NCI-H1417 treated with DMSO at 0.1 percent for 48 hours (cell line): ENCODE measurements around the gene C7.
A peak's percentile ranks its signal among the peaks of the same experiment; 100 is the strongest.
"Not testable (repeated sequence)": the region's sequence is repeated elsewhere in the genome, so short reads cannot be mapped to it uniquely, and the experiment has no call there.

Experiments
- DNase-seq: peaks from one replicate; lab custom pipeline; 2025; lab: John Stamatoyannopoulos, UW

The C7 gene

DNA sequence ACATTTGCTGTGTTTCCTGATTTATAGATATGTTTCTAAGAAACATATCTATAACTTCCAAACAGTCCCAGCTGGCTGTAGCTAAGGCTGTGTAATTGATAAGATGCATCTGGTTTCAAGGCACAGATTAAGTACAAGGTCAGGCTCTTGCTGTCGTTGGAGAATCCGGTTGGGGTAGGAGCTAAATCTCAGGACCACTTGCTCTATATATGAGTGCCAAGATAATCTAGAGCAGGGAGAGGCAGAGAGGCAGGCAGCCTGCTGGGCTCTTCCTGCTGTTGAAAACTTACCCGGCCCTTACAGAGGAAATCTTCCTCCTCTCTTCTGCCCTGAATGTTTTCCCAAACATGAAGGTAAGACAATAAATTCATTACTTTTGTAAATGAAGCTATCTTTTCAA lies at the start of gene C7:
Gene C7, plus strand, starts transcription at position 234 of the 400 bp plus-strand sequence. Its CDS starts 114 bp downstream, at position 348.
- no peak for DNase-seq

DNA sequence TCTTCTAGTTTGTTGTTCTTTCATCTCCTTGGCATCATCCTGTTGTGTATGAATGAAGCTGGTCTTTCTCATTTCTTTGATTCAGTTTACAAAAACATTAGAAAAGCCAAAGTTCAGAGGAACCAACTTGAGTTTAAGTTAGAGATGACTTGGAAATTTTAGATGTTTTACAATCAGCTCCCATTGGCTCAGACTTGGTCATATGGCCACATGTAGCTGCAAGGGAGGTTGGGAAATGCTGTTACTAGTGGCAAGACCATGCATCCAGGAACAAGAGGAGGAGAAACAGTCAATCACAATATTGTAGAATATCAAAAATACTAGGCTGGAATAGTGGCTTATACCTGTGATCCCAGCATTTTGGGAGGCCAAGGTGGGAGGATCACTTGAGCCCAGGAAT lies 48.6 kb upstream of the C7 start:
- DNase-seq = no peak

DNA sequence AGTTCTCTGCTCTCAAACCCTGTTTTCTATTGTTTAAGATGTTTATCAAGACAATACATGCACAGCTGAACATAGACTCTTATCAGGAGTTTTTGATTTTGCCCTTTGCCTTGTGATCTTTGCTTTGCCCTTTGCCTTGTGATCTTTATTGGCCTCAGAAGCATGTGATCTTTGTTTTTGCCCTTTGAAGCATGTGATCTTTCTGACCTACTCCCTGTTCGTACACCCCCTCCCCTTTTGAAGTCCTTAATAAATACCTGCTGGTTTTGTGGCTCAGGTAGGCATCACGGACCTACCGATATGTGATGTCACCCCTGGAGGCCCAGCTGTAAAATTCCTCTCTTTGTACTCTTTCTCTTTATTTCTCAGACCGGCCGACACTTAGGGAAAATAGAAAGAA lies 44.3 kb upstream of the C7 start:
- DNase-seq = not testable (repeated sequence)

DNA sequence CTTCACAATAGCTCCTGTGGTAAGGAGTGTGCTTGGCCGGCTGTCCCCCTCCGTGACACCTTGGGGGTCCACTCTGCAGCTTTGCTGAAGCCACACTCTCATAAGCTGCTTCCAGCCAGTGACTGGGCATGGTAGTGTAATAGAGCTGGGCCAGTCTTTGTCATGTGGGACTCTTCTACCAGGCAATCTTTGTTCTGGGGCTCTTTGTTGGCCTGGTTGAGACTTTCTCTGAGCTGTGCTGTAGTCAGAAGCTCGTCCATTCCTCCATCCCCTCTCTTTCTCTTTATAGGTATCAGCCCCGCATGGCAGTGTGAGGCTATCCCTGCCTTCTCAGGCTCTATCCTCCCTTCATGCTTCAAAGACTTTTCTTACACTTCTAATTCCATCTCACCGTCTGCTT lies 42.5 kb upstream of the C7 start:
- no peak for DNase-seq

DNA sequence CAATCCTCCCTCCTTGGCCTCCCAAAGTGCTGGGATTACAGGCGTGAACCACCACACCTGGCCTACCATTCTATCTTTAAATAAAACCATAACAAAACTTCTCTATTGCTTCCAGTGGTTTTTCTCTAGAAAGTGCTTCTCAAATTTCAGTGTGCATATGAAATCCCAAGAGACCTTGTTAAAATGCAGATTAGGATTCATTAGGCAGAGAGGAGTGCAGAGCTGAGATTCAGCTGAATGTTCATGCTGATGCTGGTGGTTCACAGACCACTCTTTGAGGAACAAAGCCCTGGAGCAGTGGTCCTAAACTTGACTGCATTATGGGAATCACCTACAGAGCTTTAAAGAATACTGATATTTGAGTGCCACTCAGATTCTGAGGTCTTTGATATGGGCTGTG lies 39.9 kb upstream of the C7 start:
- DNase-seq = no peak

DNA sequence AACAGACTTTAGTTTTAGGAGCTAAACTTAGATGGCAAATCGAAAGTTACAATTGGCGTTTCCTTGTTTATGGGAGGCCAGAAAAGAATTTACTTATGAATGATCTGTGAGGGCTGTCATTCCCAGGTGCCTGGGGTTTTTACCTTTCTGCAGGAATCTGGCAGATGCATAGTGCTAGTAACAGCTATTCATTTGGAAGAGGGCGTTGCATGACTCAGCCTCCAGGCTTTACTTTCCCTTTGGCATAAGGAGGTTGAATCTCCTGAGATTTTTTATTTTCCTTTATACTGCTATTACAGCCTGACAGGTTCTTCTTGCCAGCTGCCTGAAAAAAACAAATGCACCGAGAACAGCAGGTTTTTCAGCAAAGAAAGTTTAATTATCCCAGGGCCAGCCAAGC lies 38.1 kb upstream of the C7 start:
- DNase-seq = no peak

DNA sequence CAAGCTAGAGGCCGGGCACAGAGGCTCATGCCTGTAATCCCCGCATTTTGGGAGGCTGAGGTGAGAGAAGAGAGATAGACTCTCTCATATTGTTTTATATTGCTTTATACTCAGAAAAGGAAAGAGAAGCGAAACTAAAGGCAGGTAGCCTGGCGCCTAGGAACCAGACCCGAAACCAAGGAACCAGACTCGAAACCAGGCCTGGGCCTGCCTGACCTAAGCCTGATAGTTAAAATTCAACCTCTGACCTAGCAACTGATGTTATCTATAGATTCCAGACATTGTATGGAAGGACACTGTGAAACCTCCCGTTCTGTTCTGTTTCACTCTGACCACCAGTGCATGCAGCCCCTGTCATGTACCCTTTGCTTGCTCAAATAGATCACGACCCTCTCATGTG lies 37.0 kb upstream of the C7 start:
- DNase-seq = not testable (repeated sequence)

DNA sequence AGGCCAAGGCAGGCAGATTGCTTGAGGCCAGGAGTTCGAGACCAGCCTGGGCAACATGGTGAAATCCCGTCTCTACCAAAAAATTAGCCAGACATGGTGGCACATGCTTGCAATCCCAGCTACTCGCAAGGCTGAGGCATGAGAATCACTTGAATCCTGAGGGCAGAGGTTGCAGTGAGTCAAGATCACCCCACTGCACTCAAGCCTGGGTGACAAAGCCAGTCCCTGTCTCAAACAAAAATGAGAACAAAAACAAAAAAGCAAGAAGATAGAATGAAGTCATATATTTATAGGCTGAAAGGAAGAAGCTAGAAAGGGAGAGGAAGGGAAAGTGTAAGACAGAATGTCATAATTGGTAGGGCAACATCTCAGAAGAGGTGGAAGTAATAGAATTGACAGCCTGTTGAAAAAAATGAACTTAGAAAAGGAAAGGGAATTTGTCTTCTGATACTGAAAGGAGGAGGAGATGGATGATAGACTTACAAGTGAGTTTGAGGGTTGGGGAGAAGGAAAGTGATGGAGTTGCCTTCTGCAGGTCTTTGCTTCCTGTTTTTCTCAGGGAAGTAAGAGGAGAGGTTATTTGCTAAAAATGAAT lies 35.9 kb upstream of the C7 start:
- no peak for DNase-seq

DNA sequence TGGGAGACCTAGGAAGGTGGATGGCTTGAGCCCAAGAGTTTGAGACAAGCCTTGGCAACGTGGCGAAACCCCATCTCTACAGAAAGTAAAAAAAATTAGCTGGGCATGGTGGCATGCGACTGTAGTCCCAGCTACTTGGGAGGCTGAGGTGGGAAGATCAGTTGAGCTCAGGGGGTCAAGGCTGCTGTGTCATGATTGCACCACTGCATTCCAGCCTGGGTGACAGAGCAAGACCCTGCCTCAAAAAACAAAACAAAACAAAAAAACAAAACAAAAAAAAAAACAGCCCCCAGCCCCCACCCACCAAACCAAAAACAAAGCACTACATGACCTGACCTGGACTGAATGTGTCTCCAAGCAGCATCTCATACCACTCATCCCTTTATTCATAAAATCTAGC lies 33.3 kb upstream of the C7 start:
- DNase-seq = no peak

DNA sequence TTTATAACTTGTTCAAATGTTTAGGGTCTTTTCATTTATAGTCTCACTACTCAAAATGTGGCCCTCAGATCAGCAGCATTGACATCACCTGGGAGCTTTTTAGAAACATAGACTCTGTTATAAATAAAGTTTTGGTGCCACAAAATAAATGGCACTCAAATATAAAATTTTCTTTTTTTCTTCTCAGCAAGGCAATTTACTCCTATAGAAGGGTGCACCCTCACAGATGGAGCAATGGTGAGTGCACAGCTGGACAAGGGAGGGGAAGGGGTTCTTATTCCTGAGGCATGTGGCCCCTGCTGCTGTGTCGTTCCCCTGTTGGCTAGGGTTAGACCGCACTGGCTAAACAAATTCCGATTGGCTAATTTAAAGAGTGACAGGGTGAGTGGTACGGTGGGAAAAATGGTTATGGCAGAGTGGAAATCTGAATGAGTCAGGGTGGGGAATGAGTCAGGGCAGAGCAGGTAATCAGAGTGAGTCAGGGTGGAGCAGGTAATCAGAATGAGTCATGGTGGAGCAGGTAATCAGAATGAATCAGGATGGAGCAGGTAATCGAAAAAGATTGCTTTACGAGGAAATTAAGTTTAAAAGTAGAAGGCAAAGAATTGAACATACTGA lies 31.8 kb upstream of the C7 start:
- DNase-seq = no peak

DNA sequence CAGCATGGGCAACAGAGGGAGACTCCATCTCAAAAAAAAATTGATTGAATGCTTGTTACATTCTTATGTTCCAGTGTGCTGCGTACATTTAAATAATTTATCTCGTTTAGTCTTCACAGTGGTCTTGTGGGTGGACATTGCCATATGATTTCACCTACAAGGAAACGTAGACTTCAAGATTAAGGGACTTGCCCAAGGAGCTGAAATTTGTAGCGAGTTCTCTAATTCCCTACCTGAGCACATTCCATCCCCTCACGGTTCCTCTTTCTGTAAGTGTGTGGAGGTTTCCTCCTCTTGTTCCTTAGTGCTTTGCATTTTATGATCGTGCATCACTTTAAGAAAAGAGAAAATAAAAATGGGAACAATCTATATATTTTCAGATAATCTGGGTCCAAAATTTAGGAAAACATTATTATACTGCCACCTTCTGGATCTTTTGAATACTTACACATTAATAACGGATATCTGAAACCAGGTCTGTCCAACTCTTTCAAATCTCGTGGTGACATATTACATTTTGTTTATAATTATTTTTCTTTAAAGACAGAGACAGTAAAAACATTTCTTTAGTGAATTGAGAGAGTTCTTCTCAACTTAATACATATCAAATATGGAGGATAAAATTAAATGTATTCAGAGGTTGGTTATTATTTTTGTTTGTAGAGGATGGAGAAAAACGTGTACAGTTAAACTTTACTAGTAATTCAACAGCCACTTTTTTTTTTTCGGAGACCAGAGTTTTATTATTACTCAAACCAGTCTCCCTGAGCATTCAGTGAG lies 29.9 kb upstream of the C7 start:
- peak; percentile 17 for DNase-seq

DNA sequence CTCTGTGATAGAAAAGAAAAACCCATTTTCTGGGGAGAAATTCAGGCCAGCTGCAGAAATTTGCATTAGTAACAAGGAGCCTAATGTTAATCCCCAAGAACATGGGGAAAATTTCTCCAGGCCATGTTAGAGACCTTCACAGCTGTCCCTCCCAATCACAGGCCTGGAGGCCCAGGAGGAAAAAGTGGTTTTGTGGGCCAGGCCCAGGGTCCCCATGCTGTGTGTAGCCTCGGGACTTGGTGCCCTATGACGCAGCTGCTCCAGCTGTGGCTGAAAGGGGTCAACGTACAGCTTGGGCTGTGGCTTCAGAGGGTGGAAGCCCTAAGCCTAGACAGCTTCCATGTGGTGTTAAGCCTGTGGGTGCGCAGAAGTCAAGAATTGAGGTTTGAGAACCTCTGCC lies 27.0 kb upstream of the C7 start:
- DNase-seq = no peak

DNA sequence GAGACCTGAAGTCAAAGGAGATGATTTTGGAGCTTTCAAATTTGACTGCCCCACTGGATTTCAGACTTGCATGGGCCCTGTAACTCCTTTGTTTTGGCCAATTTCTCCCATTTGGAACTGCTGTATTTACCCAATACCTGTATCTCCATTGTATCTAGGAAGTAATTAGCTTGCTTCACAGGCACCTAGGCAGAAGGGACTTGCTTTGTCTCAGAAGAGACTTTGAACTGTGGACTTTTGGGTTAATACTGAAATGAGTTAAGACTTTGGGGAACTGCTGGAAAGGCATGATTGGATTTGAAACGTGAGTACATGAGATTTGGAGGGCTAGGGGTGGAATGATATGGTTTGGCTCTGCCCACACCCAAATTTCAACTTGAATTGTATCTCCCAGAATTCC lies 26.2 kb upstream of the C7 start:
- DNase-seq = not testable (repeated sequence)

DNA sequence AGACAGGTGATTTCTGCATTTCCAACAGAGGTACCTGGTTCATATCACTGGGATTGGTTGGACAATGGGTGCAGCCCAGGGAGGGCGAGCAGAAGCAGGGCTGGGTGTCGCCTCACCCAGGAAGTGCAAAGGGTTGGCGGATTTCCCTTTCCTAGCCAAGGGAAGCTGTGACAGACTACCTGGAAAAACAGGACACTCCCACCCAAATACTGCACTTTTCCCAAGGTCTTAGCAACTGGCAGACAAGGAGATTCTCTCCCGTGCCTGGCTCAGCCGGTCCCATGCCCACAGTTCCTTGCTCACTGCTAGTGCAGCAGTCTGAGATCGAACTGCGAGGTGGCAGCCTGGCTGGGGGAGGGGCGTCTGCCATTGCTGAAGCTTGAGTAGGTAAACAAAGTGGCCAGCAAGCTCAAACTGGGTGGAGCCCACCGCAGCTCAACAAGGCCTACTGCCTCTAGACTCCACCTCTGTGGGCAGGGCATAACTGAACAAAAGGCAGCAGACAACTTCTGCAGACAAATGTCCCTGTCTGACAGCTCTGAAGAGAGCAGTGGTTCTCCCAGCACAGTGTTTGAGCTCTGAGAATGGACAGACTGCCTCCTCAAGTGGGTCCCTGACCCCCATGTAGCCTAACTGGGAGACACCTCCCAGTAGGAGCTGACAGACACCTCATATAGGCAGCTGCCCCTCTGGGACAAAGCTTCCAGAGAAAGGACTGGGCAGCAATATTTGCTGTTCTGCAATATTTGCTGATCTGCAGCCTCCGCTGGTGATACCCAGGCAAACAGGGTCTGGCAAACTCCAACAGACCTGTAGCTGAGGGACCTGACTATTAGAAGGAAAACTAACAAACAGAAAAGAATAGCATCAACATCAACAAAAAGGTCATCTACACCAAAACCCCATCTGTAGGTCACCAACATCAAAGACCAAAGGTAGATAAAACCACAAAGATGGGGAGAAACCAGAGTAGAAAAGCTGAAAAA lies 13.6 kb upstream of the C7 start:
- DNase-seq = not testable (repeated sequence)

DNA sequence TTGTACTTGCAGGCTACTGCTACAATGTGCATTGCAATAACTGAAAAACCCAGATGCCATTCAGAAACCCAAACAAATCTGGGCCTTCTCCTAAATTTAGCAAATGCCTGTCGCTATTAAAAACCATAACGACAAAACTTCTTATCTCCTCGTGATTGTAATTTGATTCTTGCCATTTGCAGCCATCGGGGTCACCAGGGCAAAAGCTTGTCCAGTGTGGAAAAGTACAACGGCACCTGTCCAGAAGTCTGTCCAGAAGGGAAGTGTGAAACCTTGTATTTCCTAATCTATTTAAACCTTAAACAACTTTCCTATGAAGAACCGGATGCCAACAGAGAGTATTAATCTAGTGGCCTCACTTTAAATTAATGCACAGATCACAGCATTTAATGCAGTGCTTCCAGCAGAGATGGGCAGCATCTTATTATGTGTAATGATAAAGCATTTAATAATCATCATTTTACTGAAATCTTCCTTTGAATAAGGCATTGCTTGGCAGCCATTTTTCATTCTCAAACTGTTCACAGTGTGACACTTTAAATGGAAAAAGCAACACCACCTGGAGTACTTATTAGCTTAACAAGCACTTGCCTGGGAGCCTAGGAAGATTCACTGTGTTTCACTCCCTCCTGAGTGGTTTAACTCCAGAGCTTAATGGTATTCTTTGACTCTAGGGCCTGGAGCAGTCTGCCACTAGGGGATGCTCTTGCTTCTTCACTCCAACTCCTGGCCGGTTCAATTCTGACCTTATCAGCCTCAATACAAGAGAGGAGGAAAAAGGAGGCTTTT lies 4.9 kb upstream of the C7 start:
- DNase-seq = peak; percentile 61

DNA sequence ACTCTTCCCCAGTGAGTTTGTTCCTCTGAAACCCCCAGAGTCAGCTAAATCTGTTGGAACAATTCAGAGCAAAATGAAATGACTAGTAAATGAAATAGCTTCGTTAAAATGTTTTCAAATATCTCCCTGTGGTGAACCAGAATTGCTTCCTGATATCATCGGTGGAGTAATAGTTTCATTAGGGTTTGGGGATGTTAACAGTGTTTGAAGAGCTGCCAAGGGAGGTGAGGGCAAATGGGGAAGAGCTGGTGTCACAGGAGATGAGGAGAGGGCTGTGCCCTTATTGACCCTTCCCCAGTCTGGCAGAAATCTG lies 4.3 kb upstream of the C7 start:
- no peak for DNase-seq

DNA sequence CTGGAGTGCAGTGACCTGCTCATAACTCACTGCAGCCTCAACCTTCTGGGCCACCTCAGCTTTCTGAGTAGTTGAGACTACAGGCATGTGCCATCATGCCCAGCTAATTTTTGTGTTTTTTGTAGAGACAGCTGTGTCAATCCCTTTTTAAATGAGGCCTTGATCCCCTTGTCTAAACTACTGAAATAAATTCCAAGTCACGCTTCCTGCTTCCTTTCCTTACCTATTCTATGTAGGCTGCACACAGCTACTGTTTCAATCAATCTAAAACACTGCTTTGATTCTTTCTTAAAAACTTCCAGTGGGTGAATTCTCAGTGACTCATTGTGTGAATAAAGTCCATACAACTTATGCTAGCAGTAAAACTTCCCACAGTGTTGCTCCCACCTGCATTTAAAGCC lies 2.9 kb upstream of the C7 start:
- no peak for DNase-seq

DNA sequence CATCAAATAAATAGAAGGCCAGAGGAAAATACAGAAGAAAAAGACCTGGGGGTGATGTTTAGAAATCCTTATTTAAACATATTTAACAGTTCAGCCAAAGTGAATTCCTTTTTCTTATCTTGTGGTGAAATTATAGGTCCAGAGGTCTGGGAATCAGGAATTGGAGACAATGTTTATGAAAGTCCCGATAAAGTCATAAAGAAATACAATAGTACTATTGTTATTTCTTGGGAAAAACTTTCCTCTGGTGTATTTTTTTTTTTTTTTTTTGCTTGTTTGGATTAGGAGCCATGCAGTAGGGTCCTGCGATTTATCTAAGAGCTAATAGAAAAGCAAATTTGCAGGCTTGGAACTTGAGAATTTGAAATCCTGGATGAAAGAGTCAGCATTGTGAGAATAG lies 426 bp downstream of the C7 start:
- DNase-seq = no peak

DNA sequence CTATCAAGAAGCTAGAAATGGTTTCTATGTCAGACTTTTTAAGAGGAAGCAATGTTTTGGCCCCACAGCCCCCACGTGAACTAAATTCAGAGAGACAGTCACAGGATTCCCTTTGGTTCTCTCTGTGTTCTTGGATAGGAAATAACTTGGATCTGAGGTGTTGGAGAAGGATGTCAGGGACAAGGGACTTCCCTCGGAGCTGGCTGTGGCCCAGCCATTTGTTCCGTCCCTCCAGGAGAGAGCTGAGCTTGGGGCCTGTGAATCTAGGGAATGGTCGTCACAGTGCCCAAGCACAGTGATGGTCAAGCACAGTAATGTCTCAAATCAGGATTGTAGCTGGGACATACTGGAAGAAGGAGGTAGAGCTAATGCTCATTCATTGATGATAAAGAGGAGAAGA lies 2.0 kb downstream of the C7 start:
- DNase-seq = no peak

DNA sequence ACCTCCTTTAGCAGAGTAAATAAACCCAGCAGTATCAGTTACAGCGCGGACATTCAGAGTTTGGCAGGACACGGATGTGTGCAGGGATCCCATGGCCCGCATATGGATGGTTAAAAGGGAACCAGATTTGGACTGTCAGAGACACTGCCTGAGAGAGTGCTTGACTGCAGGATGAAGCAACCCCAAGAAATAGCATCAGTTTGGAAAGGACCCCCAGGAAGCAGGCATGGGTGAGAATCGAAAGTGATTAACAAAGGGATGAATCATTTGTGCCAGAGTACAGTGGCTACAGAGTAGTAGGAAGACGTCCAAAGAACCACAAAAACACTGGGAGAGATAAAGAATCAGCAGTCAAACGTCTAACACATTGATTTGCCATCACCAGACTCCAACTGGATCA lies 5.5 kb downstream of the C7 start:
- DNase-seq = no peak

DNA sequence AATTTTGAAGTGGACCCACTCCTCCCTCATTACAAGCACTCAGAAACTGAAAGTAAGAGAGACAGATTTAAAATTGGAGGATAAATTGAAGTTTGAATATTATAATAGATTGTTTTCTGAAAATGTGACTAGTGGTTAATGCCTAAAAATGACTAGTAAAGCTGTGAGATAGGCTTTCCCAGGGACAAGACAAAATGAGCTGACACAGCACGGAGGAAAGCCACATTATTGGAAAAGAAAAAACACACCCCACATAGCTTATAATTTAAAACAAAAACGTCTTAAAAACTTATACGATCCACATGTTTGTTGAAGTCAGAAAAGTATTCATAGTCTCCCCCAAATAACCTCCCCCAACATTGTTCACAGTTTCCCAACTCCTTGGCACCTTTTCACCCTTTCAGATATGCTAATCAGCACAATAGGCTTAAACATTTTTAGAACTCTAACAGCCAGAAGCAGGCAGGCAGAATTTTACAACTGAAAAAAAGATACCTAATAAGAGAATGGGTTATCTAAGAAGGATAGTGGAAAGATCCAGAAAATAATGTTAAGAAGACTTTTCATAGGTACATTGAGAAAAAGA lies 6.1 kb downstream of the C7 start:
- no peak for DNase-seq
